DMS53 (cell line): ENCODE data around the gene SPATA9.

Experiments
- DNase-seq: peaks from one replicate; lab custom pipeline; 2025; lab: John Stamatoyannopoulos, UW

The SPATA9 gene, protein sequence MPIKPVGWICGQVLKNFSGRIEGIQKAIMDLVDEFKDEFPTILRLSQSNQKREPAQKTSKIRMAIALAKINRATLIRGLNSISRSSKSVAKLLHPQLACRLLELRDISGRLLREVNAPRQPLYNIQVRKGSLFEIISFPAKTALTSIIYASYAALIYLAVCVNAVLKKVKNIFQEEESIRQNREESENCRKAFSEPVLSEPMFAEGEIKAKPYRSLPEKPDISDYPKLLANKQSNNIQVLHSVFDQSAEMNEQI

GRCh38 chr5:95682891-95683290 lies at the start of gene SPATA9:
Gene SPATA9, minus strand, starts transcription at chr5:95682991. Its CDS starts 137 bp downstream, at chr5:95682854.
- DNase-seq: no peak

GRCh38 chr5:95731571-95732554 lies 49.1 kb upstream of the SPATA9 start:
- DNase-seq: peak; percentile 84

DNA sequence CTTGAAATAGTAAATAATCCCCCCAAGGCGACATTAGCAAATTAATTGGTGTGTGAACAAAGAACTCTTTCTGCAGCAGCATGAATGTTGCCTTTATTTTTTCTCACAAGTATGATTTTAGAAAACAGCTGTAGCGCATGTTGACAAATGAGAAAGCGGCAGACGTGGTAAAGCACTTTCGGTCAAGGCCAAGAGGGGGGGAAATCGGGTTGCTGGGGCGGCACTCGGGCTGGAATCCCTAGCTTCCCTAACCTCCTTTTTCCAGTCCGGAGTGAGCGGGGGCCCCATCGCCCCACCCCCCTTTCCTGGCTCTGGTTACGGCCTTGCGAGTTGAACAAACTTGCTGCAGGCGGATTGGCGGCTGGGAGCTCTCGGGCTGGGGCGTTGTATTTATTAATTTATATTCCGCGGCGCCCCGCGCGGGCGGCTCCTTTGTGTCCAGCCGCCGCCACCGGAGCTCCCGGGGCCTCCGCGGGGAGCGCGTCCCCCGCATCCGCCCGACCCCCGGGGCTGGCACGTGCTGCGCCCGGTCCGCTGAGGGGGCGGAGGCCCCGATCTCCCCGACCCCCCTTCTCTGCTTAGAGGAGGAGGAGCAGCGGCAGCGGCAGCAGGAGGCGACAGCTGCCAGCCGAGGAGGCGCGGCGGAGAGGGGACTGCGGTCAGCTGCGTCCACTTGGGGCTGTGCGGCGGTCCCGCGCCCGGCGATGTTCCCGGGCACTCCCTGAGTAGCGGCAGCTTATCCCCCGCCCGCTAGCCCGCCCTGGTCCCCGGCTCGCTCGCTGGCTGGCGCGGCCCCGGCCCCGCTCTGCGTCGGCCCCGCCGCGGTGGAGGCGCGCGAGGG lies 48.2 kb upstream of the SPATA9 start, which contains the start of gene RHOBTB3:
RHOBTB3 (plus strand) TSS at position 607 of the 841 bp plus-strand sequence. CDS start 347 bp downstream, outside the sequence.
- DNase-seq: peak; percentile 96

- peak; percentile 50 for DNase-seq
These were observed 47.4 kb upstream of the SPATA9 start for GRCh38 chr5:95730011-95730700.

GRCh38 chr5:95729115-95730010 lies 46.6 kb upstream of the SPATA9 start:
- DNase-seq: peak; percentile 35

DNA sequence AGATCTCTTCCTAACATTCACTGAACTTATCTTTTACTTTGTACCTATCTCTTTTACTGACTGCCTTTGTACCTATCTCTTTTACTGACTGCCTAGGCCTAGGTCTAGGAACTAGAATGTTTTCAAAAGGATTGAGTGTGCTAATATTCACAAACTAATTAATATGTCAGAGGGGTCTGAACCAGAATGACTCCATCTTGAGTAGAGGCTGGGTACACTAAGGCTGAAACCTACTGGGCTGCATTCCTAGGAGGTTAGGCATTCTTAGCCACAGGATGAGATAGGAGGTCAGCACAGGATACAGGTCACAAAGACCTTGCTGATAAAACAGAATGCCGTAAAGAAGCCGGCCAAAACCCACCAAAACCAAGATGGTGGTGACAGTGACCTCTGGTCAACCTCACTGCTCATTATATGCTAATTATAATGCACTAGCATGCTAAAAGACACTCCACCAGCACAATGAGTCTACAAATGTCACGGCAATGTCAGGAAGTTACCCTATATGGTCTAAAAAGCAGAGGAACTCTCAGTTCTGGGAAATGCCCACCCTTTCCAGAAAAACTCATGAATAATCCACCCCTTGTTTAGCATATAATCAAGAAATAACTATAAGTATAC lies 45.8 kb upstream of the SPATA9 start:
- peak; percentile 38 for DNase-seq

GRCh38 chr5:95727764-95728191 lies 45.0 kb upstream of the SPATA9 start:
- peak; percentile 97 for DNase-seq

GRCh38 chr5:95726811-95727763 lies 44.3 kb upstream of the SPATA9 start:
- DNase-seq: peak; percentile 27

DNA sequence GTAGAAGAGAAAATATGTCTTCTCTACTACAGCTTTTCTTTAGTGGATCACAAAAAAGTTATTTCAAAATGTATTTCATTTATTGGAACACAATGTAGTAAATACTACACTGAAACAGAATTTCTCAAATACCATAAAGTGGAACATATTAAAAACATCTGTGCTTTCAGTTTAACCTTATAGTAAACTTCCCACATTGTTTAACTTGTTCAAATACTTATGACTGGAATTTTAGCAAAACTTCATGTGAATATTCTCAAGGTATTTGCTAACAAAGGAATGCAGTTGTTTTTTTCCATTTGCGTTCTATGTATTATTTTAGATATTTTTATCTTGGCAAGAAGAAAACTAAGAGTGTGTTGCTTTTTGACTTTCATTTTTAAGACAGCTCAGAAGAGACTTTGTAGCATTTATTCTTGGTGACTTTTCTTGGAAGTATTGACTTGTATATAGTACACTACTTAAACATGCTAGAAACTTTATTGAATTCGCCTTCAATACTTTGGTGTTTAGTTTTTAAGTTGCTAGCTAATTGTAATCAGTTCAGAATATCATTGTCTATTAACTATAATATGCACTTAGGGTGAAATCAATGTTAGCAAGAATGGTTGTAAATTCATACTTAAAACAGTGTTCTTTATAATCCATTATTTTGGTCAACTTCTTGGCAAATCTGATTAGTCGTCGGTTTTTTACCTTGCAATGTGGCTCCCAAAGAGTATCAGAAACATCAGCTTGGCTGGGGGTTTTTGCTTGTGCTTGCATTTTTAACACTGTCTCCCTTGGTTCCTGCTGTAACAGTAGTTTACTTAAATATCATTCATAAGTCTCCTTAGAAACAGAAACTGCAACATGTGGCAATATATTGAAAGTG lies 43.4 kb upstream of the SPATA9 start:
- DNase-seq: no peak

GRCh38 chr5:95725071-95725820 lies 42.5 kb upstream of the SPATA9 start:
- DNase-seq: no peak

DNA sequence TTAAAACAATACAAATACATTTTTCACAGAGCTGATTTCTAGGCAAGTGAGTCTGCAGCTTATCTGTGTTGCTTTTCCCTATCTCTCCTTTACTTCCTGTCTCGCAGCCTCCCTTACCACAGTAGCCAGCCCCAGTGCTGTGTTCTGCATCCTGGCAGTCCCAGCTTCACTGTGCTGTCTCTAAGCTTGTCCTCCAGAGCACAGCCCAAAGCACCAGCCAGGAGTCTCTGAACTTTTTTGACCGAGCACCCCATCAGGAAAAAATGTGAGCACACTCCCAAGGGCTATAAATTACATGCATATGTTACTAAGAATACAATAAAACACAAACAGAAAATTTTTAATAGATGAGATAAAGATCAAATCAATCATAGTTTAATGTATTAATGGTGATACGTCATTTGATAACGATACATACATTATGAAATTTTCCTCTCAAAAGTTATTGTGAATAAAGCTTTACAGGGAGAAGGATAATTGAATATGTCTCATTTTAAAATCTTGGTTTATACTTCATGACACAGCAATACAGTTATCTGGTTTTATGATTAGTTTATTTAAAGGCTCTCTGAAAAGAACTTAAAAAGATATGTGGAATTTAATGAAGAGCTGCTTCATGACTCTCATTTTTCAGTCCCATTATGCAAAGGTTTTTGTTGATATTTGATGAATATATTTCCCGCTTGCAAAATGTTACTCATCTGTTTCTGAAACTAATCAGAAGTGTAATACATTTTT lies 41.0 kb upstream of the SPATA9 start:
- DNase-seq: peak; percentile 8

DNA sequence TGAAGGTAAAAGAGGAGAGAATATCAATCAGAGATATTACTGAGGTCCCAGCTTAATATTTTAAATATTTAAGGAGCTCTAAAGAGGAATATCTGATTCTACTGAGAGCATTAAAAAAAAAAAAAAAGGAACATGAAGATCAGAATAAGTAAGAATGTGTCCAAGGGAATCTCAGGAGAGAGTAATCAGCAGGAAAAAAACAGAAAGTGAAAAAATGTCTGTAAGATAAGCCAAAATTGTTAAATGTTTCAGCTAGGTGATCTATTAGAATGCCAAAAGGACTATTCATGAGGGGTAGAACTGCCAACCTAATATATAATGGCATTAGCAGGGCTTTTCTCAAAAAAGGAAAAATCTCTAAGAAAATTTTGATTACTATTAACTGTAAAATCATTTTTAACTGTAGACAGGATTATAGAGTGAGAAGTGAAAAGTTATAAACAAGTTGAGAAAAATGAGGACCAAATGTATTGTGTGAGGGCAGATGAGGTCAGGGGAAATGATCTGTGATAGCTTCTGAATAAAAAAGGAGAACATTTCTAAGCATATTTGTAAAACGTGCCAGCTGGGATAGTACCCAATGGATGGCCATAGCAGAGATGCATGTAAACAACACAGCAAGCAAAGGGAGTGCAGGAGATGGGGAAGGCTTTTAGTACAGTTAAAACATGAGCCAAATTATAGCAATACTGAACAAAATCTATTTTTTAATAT lies 38.9 kb upstream of the SPATA9 start:
- DNase-seq: no peak

GRCh38 chr5:95720094-95720786 lies 37.4 kb upstream of the SPATA9 start:
- peak; percentile 25 for DNase-seq

DNA sequence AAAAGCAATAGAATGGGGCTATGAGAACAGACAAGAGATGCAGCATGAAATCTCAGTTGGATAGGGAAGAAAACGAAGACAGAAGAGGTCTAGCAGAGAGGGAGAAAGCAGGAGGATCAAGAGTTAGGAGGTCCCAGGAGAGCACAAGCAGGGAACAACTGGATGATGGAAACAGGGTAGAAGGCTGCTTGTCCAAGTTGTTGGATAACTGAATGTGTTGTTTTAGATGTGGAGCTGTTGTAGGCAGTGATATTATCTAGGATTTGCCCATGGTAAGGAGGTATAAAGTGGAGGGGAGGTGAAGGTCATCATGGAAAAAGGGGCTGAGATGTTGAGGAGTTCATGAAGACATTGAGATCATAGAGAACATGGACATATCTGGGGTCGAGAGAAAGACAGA lies 35.9 kb upstream of the SPATA9 start:
- no peak for DNase-seq

GRCh38 chr5:95718203-95718602 lies 35.4 kb upstream of the SPATA9 start:
- no peak for DNase-seq
